H1 (cell line): ENCODE results near the gene CCDC197. TPM values are rescaled to one million over a fixed set of nuclear protein-coding genes. Genes with fewer than 3 reads are reported as not detected.

ENCODE experiments used
- CTCF ChIA-PET: fragments of 300-600 bp; sonication (Branson Sonifier 250); formaldehyde crosslinking; loops from one replicate; lab custom pipeline; 2021; ENCODE audit not compliant: partially characterized antibody; lab: Charles Lee
- POLR2A ChIA-PET: fragments of 300-600 bp; sonication (Branson Sonifier 250); formaldehyde crosslinking; loops from one replicate; lab custom pipeline; 2021; ENCODE audit warnings: inconsistent platforms; ENCODE audit not compliant: partially characterized antibody; lab: Charles Lee
- DNase-seq, 2 experiments: peaks; one replicate each; pipeline versions ENCODE4 v3.0.0 to v3.0.0-alpha.2; 2010 to 2022; ENCODE audit warnings: low spot score in 2 of 2, low read depth in 1 of 2, mixed read lengths in 1 of 2
- FAIRE-seq: peaks from 2 replicates; lab custom pipeline; 2011; peaks lifted over from hg19 to GRCh38; lab: Jason Lieb, UNC
- H2AFZ ChIP-seq: 2 replicates; pipeline ENCODE4 v1.8.1; 2012; ENCODE audit warnings: low read length, inconsistent platforms
- H2AK5ac ChIP-seq: 2 replicates; pipeline ENCODE4 v1.6.1; 2013; ENCODE audit warnings: low read depth, low read length
- H2BK120ac ChIP-seq: replicated peaks from 2 replicates; pipeline ENCODE3; 2013; ENCODE audit warnings: low read depth, low read length, inconsistent platforms
- H2BK12ac ChIP-seq: 2 replicates; pipeline ENCODE4 v1.6.1; 2013; ENCODE audit warnings: low read depth, low read length
- H2BK15ac ChIP-seq: 2 replicates; pipeline ENCODE4 v1.6.1; 2013; ENCODE audit warnings: low read length
- H2BK20ac ChIP-seq: 2 replicates; pipeline ENCODE4 v1.6.1; 2013; ENCODE audit warnings: low read length
- H2BK5ac ChIP-seq: 2 replicates; pipeline ENCODE4 v1.6.1; 2013; ENCODE audit warnings: low read depth, low read length
- H3K14ac ChIP-seq: 2 replicates; pipeline ENCODE4 v1.6.1; 2013; ENCODE audit warnings: inconsistent platforms; ENCODE audit not compliant: insufficient read length
- H3K18ac ChIP-seq: 2 replicates; pipeline ENCODE4 v1.6.1; 2013; ENCODE audit warnings: low read length; ENCODE audit errors: extremely low read depth
- H3K23ac ChIP-seq: 2 replicates; pipeline ENCODE4 v1.6.1; 2013; ENCODE audit warnings: inconsistent platforms; ENCODE audit not compliant: insufficient read length
- H3K23me2 ChIP-seq: 2 replicates; pipeline ENCODE4 v1.6.1; 2013; ENCODE audit warnings: low read depth, low read length
- H3K27ac ChIP-seq: 2 replicates; pipeline ENCODE4 v1.6.1; 2011; ENCODE audit warnings: low read depth, low read length, inconsistent platforms
- H3K27me3 ChIP-seq, 4 experiments: replicated peaks in 1 of 4; 1 replicate in 1 of 4; 2 replicates in 3 of 4; pipeline versions ENCODE4 v1.6.1 to v1.8.1; 2011 to 2013; ENCODE audit warnings: low read length in 3 of 4, mild to moderate bottlenecking in 3 of 4, inconsistent platforms in 2 of 4, mixed read lengths in 2 of 4, moderate library complexity in 1 of 4; ENCODE audit not compliant: control insufficient read depth in 3 of 4, insufficient read depth in 3 of 4; ENCODE audit errors: extremely low read depth in 1 of 4
- H3K36me3 ChIP-seq, 4 experiments: 2 replicates each; pipeline versions ENCODE4 v1.6.1 to v1.8.1; 2011 to 2013; ENCODE audit warnings: mild to moderate bottlenecking in 4 of 4, low read length in 3 of 4, moderate library complexity in 2 of 4, control low read depth in 1 of 4, inconsistent platforms in 1 of 4; ENCODE audit not compliant: insufficient read depth in 4 of 4, control insufficient read depth in 2 of 4
- H3K4ac ChIP-seq: replicated peaks from 2 replicates; pipeline ENCODE3; 2013; ENCODE audit warnings: low read length, low read depth, mixed read lengths, inconsistent platforms; ENCODE audit not compliant: insufficient read length
- H3K4me1 ChIP-seq, 4 experiments: replicated peaks in 1 of 4; 1 replicate in 1 of 4; 2 replicates in 3 of 4; pipeline versions ENCODE4 v1.6.1 to v1.8.1; 2011 to 2013; ENCODE audit warnings: low read length in 3 of 4, inconsistent platforms in 2 of 4, mixed read lengths in 1 of 4; ENCODE audit not compliant: insufficient read depth in 4 of 4, control insufficient read depth in 3 of 4
- H3K4me2 ChIP-seq, 2 experiments: 2 replicates each; pipeline versions ENCODE4 v1.6.1 to v1.8.1; 2011 to 2013; ENCODE audit warnings: low read depth in 2 of 2, low read length in 2 of 2, control low read depth in 1 of 2, inconsistent platforms in 1 of 2, mild to moderate bottlenecking in 1 of 2; ENCODE audit not compliant: insufficient read depth in 1 of 2
- H3K4me3 ChIP-seq, 4 experiments: fragments of 200-600, 300-600 bp in 1 of 4; sonication (generic), shearing (Covaris generic), sonication (Bioruptor Twin) in 1 of 4; 2 replicates each; pipeline versions ENCODE4 v1.5.1 to v1.8.1; 2011 to 2016; ENCODE audit warnings: low read length in 4 of 4, low read depth in 3 of 4, control low read depth in 2 of 4, inconsistent platforms in 2 of 4, mild to moderate bottlenecking in 2 of 4, mixed read lengths in 1 of 4, moderate library complexity in 1 of 4; ENCODE audit not compliant: insufficient read depth in 2 of 4; ENCODE audit errors: extremely low read depth in 1 of 4
- H3K56ac ChIP-seq: replicated peaks from 2 replicates; pipeline ENCODE3; 2013; ENCODE audit warnings: low read depth, mild to moderate bottlenecking, mixed read lengths, low read length, inconsistent platforms; ENCODE audit not compliant: insufficient read length
- H3K79me1 ChIP-seq: 2 replicates; pipeline ENCODE4 v1.6.1; 2013; ENCODE audit warnings: low read depth, low read length, control low read depth
- H3K79me2 ChIP-seq, 2 experiments: 2 replicates each; pipeline versions ENCODE4 v1.6.1 to v1.8.1; 2012 to 2013; ENCODE audit warnings: low read length in 2 of 2, mild to moderate bottlenecking in 2 of 2, inconsistent platforms in 1 of 2; ENCODE audit not compliant: insufficient read depth in 2 of 2, control insufficient read depth in 1 of 2
- H3K9ac ChIP-seq, 4 experiments: replicated peaks in 1 of 4; 1 replicate in 1 of 4; 2 replicates in 3 of 4; pipeline versions ENCODE4 v1.6.1 to v1.8.1; 2011 to 2013; ENCODE audit warnings: low read depth in 3 of 4, low read length in 3 of 4, control low read depth in 2 of 4, mild to moderate bottlenecking in 2 of 4, moderate library complexity in 2 of 4, inconsistent platforms in 1 of 4; ENCODE audit errors: extremely low read depth in 1 of 4
- H3K9me3 ChIP-seq, 2 experiments: 2 replicates each; pipeline versions ENCODE4 v1.6.1 to v1.8.1; 2012 to 2013; ENCODE audit warnings: mild to moderate bottlenecking in 2 of 2, moderate library complexity in 2 of 2, control low read depth in 1 of 2, inconsistent platforms in 1 of 2, low read depth in 1 of 2, low read length in 1 of 2, mixed read lengths in 1 of 2; ENCODE audit not compliant: insufficient read depth in 2 of 2
- H4K20me1 ChIP-seq, 2 experiments: replicated peaks in 1 of 2; 2 replicates each; pipeline versions ENCODE3 to v1.8.1; 2011 to 2013; ENCODE audit warnings: inconsistent platforms in 2 of 2, low read length in 2 of 2, mild to moderate bottlenecking in 1 of 2; ENCODE audit not compliant: insufficient read depth in 2 of 2, control insufficient read depth in 1 of 2
- H4K5ac ChIP-seq: 2 replicates; pipeline ENCODE4 v1.6.1; 2013; ENCODE audit warnings: low read length, low read depth, mixed read lengths, inconsistent platforms; ENCODE audit not compliant: insufficient read length
- H4K8ac ChIP-seq: 2 replicates; pipeline ENCODE4 v1.8.0; 2013; ENCODE audit warnings: mild to moderate bottlenecking, moderate library complexity, low read length, inconsistent platforms; ENCODE audit not compliant: insufficient read depth; ENCODE audit errors: extremely low read depth
- H4K91ac ChIP-seq: replicated peaks from 2 replicates; pipeline ENCODE3; 2013; ENCODE audit warnings: low read length, mixed read lengths, inconsistent platforms; ENCODE audit not compliant: insufficient read length
- CBX8 ChIP-seq: fragments of 300-800, 300-1000 bp; sonication (generic); IDR thresholded peaks from 2 replicates; pipeline ENCODE4 v1.7.1; 2016; ENCODE audit warnings: low read depth, low read length, borderline replicate concordance
- CHD2 ChIP-seq: IDR thresholded peaks from 2 replicates; pipeline ENCODE4 v1.6.1; 2012; ENCODE audit warnings: low read length, improper control_type of control experiment
- CTBP2 ChIP-seq: IDR thresholded peaks from 2 replicates; pipeline ENCODE4 v1.7.0; 2011; ENCODE audit warnings: borderline replicate concordance, mild to moderate bottlenecking, moderate library complexity, mixed read lengths, low read length; ENCODE audit not compliant: insufficient read depth, insufficient read length
- CTCF ChIP-seq, 3 experiments: IDR thresholded peaks; 1 replicate in 2 of 3; 2 replicates in 1 of 3; pipeline versions ENCODE4 v1.5.1 to v1.6.1; 2011; ENCODE audit warnings: low read length in 3 of 3, mild to moderate bottlenecking in 3 of 3, inconsistent platforms in 2 of 3, low read depth in 1 of 3, moderate library complexity in 1 of 3; ENCODE audit not compliant: insufficient read depth in 1 of 3; ENCODE audit errors: control extremely low read depth in 1 of 3
- GTF2F1 ChIP-seq: IDR thresholded peaks from 2 replicates; pipeline ENCODE4 v1.6.1; 2012; ENCODE audit warnings: low read depth, low read length, improper control_type of control experiment, borderline replicate concordance
- RXRA ChIP-seq: IDR thresholded peaks from 2 replicates; pipeline ENCODE4 v1.6.1; 2011; ENCODE audit warnings: low read depth, mild to moderate bottlenecking, low read length, moderate library complexity; ENCODE audit not compliant: insufficient read depth
- WGBS, 2 experiments: shearing (Covaris generic) in 1 of 2; methylation state at CpG; one replicate each; pipeline versions ENCODE4 v1.1.6 to v1.1.7; 2013 to 2015; ENCODE audit warnings: low lambda C conversion rate in 2 of 2, mixed read lengths in 2 of 2, inconsistent platforms in 1 of 2, low coverage in 1 of 2, missing lambda C conversion rate in 1 of 2; ENCODE audit not compliant: insufficient replicate concordance in 2 of 2, insufficient coverage in 1 of 2, insufficient read length in 1 of 2; ENCODE audit errors: extremely low coverage in 1 of 2, missing lambda C conversion rate in 1 of 2; 5-methylcytosine and 5-hydroxymethylcytosine counted together
- polyA plus RNA-seq, 7 experiments: library from polyadenylated mRNA; depleted of rRNA in 3 of 7; stranded (reverse) in 5 of 7; unstranded in 2 of 7; fragments of >200 nt in 5 of 7; fragments of 200-250 nt in 2 of 7; gene quantifications; 1 replicate in 5 of 7; 2 replicates in 1 of 7; 4 replicates in 1 of 7; pipeline versions ENCODE4 v1.2.1 to v1.2.3, GENCODE V29; 2011 to 2013; ENCODE audit warnings: missing spikeins in 2 of 7, mixed read lengths in 2 of 7
- total RNA-seq: library from RNA; stranded (reverse); fragmentation: NEBNext Ultra II Directional; extraction: Animal tissue kit (Norgen Biotek cat#: 25700); gene quantifications from 2 replicates; pipeline ENCODE4 v1.2.1, GENCODE V29; 2021

CCDC197 gene
- total and polyA plus RNA-seq, 2 of the 8 experiments (the other 6 are each of a cell fraction or from before 2014, with no cell fraction given), result not detected

DNA sequence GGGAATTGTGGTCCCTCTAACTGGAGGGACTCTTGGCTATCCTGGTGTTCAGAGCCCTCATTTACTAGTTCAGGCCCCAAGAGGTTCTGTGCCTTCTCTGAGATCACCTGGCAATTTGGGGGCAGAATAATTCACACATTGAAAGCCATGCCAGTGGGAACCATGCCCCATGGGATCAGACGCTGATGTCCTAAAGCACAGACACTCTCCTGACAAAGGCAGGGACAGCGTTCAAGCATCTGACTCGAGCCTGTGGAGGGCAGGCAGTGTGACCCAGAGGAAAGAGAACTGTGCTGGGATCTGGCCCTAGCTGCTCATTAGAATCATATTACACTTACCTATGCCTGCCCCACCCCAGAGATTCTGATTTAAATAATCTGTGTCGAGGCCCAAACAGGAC, 18.4 kb upstream of the CCDC197 start:
- TF ChIP-seq CTBP2 (no peak), CTCF (IDR thresholded peaks at IDR 0.05; ENCODE audit: control extremely low read depth in 1 of 3, insufficient read depth in 1 of 3, low read depth in 1 of 3, low read length in 3 of 3) (no peak), CBX8 (no peak), RXRA (no peak), GTF2F1 (no peak), CHD2 (no peak)
- Histone ChIP-seq H2BK5ac (no peak overlapping the region), H3K27me3 (no peaks in the 10 kb centered on the region; a peak in 1 of 7 replicates), H2AFZ (no peak overlapping the region), H3K9me3 (no peaks in the 10 kb centered on the region), H3K23ac (no peak overlapping the region), H2BK20ac (no peak overlapping the region), H3K56ac (no peak overlapping the region), H4K5ac (no peak overlapping the region), H4K8ac (no peak overlapping the region), H3K23me2 (no peaks in the 10 kb centered on the region), H2BK120ac (no peak overlapping the region), H3K79me1 (no peaks in the 10 kb centered on the region), H3K14ac (no peak overlapping the region), H3K36me3 (no peaks in the 10 kb centered on the region), H4K91ac (no peak overlapping the region), H2BK12ac (no peak overlapping the region), H2AK5ac (no peak overlapping the region), H3K4me2 (no peak overlapping the region), H3K4ac (no peak overlapping the region), H3K27ac (no peak overlapping the region), H4K20me1 (no peaks in the 10 kb centered on the region), H2BK15ac (no peak overlapping the region), H3K9ac (no peak overlapping the region), H3K18ac (no peak overlapping the region), H3K4me1 (peaks cover 0 to 3% (median 0%) of the 10 kb centered on the region in 4 experiments; a peak in 1 of 7 replicates), H3K4me3 (no peak overlapping the region), H3K79me2 (no peaks in the 10 kb centered on the region)
- ChIA-PET POLR2A (interaction anchor here (1.9 kb wide), 1 partner anchor 32 kb away, joined by 3 read pairs; no protein-coding TSS in a partner anchor), CTCF (interaction anchor here (0.7 to 2.6 kb wide), 8 partner anchors 8 to 164 kb away, joined by 3 to 12 read pairs (median 4); no protein-coding TSS in a partner anchor)
- FAIRE-seq (no peak), DNase-seq (no peak)
- 72% methylated on average over 4 of the region's 4 CpGs; no CpG with 5 or more reads in 1 of the 2 experiments for WGBS, 2 experiments
